Stimulated activated CD8-positive, alpha-beta memory T cell treated with anti-CD3 and anti-CD28 coated beads, Interleukin-4, amount 100 ng/mL, for 4 hours (primary cell): ENCODE measurements around the gene FITM1.

Experiments
- DNase-seq, 2 donors: peaks; one replicate each; pipeline ENCODE4 v3.0.0-alpha.2; 2020; ENCODE audit warnings: low read depth in 2 of 2, low spot score in 1 of 2

FITM1 gene

DNA sequence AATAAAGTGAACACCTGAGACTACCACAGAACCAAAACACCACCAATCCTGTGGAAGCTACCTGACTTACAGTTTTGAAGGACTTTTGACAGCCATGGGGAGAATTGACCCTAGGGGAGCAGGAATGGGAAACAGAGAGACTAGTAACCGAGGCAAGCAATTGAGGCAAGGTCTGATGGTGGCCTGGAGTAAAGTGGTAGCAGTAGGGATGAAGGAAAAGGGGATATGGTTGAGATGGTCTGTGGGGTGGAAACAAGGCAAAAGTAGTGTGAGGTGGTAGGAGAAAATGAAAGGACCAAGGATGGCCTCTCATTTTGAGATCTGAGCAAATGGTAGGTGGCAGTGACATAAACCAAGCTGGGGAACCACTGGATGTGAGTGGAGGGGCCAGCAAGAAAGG lies 26.4 kb downstream of the FITM1 start:
- DNase-seq = no peak

DNA sequence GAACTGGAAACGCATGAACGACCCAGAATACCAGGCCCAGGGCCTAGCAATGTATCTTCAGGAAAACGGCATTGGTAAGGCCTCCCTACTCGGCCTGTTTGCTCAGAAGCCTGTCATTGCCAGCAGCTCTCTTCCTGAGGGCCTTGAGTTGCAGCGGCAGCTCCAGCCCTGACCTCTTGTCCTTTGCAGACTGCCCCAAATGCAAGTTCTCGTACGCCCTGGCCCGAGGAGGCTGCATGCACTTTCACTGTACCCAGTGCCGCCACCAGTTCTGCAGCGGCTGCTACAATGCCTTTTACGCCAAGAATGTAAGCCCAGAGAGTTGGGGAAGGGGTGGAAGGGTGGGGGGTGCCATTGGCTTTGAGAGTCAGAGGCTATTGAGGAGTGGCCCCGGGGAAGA lies 26.9 kb downstream of the FITM1 start:
- no peak for DNase-seq

DNA sequence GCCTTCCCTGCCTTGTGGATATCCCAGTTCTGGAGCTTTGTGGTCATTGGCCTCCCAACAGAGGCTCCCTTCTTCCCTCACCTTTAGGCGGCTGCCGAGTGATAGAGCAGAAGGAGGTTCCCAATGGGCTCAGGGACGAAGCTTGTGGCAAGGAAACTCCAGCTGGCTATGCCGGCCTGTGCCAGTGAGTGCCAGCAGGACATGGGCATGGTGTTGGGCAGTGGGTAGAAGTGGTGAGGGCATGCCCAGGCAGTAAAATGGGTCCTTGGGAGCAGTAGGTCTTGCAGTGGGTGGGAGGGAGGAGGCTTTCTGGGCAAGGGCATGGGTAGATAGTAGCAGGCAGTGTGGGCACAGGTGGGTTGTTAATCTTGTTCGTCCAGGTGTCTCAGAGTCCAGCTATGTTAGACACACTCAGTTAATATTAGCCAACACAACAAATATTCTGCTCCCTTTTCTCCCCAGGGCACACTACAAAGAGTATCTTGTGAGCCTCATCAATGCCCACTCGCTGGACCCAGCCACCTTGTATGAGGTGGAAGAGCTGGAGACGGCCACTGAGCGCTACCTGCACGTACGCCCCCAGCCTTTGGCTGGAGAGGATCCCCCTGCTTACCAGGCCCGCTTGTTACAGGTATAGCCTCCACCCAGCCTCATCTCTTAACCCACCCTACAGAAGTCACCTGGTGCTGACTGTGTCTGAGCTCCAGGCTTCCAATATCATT lies 29.5 kb downstream of the FITM1 start:
- no peak for DNase-seq

DNA sequence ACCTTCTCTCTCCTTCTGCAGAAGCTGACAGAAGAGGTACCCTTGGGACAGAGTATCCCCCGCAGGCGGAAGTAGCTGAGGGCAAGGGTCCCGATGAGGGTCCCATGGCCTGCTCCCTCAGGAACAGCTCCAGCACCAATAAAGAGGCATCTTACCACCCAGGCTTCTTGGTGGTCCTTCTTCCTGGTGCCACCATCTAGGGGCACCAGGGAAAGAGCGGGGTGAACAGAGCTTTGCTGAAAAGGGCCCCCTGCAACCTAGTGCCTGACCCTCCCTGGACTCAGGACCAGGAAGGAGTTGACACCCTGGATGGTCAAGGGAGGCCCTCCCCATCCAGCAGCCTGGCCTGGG lies 30.0 kb downstream of the FITM1 start:
- no peak for DNase-seq

DNA sequence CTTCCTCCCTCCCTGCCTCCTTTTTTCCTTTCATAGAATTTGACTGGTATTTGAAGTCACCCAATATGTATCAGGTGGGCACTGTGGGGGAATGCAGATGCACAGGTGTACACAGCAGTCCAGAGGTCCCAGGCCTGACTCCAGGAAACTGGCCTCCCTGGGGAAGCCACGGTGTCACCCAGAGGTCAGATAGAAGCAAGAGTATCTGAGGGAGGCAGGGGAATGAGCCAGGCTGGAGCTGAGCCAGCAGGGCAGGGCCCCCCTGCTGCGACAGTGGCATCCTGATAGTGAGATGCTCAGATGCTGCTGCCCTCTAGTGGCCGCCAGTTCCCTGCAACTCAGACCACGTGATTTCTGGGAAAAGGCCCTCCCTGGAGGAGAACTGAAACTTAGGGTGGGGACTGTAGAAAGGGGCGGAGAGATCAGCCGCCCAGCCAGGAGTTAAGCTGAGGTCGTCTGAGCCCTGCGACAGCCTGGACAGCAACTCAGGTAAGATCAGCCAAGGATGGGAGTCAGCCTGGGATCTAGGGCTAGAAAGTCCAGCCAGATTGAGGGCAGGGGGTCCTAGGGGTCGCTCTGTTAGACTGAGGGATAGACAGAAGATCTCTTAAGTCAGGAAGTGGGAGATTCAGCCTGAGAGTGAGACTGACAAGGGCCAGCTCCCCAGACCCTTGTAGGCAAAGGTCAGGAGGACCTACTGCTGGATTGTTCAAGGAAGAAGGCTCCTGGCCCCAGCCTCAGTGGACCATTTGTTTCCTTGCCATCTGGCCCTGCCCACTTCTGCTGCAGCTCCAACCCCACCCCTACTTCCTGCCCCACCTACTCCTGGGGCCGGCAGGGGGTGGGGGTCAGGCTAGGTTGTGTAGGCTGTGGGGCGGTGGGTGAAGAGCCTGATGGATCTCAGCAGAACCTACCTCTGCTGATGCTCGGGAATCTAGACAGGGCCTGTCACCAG lies 30.7 kb downstream of the FITM1 start, which contains the start of gene IRF9:
Gene IRF9 (plus strand): TSS at position 416 of the 955 bp plus-strand sequence. CDS start 880 bp downstream, outside the sequence.
- DNase-seq = peak; percentile 89 to 100

DNA sequence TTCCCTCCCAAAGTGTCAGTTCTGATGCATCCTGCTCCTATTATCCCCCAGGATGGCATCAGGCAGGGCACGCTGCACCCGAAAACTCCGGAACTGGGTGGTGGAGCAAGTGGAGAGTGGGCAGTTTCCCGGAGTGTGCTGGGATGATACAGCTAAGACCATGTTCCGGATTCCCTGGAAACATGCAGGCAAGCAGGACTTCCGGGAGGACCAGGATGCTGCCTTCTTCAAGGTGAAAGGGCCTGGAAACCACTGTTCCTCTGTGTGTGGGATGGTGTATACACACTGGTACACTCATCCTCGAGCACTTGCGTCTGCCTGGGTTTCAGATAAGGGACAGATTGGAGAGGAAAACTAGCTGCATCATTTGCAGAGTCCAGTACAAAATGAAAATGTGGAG lies 31.6 kb downstream of the FITM1 start:
- DNase-seq = no peak

DNA sequence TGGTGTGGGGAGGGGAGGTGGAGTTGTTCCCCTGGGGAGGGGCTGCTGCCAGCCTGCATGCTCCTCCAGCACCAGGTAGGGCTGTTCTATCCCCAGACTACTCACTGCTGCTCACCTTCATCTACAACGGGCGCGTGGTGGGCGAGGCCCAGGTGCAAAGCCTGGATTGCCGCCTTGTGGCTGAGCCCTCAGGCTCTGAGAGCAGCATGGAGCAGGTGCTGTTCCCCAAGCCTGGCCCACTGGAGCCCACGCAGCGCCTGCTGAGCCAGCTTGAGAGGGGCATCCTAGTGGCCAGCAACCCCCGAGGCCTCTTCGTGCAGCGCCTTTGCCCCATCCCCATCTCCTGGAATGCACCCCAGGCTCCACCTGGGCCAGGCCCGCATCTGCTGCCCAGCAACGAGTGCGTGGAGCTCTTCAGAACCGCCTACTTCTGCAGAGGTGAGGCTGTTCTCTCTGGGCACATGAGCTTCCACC lies 34.1 kb downstream of the FITM1 start:
- DNase-seq = no peak

DNA sequence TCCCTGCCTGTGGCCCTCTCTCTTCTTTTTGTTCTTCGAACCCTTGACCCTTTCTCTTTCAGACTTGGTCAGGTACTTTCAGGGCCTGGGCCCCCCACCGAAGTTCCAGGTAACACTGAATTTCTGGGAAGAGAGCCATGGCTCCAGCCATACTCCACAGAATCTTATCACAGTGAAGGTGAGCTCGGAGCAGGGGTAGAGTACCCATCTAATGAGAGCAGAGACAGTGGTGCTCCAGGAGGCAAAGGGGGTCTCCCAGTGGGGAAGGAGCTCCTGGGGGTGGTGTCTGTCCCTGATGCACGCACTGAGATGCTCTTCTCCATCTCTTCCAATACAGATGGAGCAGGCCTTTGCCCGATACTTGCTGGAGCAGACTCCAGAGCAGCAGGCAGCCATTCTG lies 35.3 kb downstream of the FITM1 start:
- no peak for DNase-seq

DNA sequence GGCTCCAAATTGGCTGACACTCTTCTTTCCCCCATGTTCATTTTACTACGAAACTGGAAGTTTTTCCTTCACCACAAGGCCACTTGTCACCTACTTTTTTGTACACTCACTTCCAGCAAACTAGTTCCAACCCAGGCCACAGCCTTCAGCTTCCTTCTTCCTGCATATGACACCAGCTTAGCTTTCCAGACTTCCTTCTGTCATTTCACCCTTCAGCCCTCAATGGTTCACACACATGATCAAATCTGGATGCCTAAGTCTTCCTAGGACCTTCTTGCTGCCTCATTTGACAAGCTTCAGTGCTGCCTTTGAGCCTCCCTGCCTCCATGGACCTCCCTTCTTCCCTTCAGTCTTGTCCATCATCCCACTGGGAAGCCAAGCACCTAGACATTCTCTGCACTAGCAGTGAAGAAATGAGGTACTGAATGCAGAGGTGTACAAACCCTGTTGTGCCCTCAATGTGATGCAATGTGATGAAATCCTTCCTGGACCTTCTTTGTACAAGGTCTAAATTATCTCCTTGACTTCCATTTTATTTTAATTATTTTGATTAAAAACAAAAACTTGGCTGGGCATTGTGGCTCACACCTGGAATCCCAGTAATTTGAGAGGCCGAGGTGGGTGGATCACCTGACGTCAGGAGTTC lies 37.1 kb downstream of the FITM1 start:
- DNase-seq = no peak

DNA sequence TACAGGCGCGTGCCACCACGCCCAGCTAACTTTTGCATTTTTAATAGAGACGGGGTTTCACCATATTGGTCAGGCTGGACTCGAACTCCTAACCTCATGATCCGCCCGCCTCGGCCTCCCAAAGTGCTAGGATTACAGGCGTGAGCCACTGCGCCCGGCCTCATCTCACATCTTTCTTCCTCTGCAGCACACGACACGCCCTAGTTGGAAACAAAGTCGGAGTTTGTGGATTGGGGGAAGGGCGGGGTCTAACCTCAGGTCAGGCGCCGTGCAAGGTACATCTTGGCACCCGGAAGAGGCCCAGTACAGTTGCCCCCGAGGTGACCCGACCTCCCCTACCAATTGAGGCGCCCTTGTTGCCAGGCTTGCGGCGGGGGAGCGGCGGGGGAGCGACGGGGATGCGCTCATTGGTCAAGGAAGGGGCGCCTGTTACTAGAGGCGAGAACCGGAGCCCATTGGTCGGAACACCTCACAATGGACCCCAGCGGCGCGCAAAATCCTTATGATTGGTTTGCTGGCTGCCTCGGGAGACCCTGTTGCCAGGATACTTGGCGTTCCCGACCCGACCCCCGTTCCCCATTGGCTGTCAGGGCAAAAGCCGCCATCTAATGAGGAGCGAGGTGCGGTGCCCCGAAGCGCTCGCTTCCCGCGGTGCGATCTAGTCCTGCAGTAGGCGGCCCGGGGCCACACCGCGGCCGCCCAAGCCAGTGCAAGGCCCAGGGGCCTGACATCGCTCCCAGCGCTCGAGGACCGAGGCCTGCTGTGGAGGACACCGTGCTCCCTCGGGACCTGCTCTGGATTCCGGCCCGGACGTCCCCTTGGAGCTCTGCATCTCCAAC lies 41.2 kb downstream of the FITM1 start, which contains the start of gene REC8:
Gene REC8 (plus strand): TSS at position 659 of the 839 bp plus-strand sequence. CDS start 473 bp downstream, outside the sequence.
- peak in 1 of 2 donors; percentile 40 for DNase-seq

DNA sequence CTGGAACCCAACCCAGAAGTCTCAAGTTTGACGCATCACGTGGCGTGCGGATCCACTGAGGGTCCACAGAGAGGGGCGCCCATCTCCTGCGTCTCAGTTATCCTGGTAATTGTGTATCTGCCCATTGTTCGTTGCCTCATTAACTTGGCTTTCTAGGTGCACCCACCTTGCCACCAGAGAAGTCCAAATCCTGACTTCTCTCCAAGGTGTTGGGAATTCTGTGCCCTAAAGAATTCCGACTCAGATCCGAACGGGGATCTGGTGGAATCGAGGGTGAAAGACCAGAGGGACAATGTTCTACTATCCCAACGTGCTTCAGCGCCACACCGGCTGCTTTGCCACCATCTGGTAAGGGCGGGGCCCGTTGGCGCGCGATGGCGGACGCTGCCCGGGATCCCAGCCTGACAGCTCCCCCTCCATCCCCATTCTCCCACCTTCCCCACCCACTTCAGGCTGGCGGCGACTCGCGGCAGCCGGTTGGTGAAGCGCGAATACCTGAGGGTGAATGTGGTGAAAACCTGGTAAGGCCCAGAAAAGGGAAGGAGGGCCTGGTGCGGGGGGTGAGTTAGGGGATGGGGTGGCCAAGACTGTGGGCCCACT lies 41.9 kb downstream of the FITM1 start:
- no peak for DNase-seq

DNA sequence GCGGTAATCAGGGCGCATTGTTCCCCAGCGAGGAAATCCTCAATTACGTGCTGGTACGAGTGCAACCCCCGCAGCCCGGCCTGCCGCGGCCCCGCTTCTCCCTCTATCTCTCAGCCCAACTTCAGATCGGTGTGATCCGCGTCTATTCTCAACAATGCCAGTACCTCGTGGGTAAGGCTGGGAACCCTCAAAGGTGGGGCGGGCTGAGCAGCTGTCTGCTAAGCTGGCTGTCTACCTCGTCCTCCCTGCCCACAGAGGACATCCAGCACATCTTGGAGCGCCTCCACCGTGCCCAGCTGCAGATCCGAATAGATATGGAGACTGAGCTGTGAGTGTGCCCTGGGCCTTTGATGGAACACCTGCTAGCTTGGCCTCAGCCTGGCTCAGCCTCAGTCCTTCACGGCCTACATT lies 42.4 kb downstream of the FITM1 start:
- no peak for DNase-seq

DNA sequence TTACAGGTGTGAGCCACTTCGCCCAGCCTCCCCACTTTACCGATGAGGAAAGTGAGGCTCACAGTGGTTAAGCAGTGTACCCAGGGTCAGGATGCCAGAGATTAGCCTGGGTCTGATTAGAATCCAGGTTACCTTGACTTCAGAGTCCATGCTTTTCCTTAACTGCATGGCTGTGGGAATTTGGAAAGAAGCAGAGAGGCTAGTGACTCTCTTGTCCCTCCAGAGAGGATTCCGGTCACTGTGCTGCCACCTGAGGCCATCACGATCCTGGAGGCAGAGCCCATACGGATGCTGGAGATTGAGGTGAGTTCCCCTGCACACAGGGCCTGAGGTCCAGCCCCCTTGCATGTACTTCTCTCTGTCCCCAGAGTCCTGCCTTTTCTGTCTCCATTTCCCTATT lies 46.1 kb downstream of the FITM1 start:
- DNase-seq = no peak

DNA sequence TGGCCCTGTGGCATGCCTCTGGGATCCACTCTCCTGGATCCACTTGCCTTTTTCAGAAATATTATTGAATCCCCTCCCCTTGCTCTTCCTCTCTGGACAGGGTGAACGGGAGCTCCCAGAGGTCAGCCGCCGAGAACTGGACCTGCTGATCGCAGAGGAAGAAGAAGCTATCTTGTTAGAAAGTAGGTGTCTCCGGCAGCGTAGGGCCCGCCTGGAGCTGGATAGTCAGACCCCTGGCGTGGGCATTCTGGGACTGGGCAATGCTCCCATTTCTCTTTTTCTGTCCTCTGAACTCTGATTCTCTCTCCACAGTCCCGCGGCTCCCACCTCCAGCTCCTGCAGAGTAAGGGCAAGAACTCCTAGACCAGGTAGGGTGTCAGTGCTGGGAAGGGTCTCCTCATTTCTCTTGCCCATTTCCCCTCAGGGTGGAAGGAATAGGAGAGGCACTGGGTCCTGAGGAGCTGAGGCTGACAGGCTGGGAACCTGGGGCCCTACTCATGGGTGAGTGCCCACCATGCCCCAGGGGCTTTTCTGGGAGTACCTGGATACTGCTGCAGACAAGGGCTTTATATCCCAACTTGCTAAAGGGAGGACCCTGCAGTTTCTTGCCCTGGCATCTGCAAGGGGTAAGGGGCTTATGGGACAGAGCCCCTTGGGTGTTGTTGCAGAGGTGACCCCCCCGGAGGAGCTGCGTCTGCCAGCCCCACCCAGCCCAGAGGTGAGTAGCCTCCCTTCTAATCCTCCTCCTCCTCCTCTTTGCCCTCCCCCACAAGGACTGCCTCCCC lies 46.8 kb downstream of the FITM1 start:
- DNase-seq = no peak

DNA sequence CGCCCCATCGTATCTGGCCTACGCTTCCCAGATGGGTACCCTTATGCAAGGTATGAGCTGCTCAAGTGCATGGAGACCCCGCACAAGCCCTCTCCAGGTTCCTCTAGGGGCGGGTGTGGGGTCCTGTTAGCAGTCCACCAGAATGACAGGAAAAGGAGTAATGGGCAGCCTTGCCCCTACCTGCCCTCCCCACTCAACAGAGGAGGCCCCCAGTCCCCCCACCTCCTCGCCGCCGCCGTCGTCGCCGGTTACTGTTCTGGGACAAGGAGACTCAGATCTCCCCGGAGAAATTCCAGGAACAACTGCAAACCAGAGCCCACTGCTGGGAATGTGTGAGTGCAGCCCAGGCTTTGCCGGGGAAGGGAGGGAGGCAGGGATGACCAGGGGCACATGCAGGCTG lies 47.4 kb downstream of the FITM1 start:
- DNase-seq = no peak

DNA sequence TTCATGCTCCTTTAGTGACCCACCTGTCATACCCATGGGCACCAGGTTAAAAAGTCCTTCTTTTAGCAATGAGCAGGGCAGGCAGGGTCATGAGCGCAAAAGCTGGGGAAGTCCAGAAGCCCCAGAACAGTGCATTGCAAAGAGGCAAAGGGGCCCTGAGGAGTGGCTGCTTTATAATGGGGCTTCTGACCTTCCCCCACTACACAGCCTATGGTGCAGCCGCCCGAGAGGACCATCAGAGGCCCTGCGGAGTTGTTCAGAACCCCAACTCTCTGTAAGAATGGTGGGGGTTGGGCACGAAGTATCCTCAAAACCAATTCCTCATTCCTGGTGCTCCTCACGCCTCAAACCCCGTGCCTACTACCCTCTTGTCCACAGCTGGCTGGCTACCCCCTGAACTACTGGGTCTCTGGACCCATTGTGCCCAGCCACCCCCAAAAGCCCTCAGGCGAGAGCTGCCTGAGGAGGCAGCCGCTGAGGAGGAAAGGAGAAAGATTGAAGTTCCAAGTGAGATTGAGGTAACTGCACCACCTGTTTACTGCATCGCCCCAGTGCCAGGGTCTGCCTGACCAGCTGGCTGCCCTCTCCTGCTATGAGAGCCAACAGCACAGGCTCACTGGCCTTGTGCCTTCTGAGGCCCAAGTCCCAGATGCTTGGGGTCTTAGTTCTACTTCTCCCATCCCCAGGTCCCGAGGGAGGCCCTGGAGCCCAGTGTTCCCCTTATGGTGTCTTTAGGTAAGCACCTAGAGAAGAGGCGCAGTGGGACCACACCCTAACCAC lies 48.1 kb downstream of the FITM1 start:
- no peak for DNase-seq

DNA sequence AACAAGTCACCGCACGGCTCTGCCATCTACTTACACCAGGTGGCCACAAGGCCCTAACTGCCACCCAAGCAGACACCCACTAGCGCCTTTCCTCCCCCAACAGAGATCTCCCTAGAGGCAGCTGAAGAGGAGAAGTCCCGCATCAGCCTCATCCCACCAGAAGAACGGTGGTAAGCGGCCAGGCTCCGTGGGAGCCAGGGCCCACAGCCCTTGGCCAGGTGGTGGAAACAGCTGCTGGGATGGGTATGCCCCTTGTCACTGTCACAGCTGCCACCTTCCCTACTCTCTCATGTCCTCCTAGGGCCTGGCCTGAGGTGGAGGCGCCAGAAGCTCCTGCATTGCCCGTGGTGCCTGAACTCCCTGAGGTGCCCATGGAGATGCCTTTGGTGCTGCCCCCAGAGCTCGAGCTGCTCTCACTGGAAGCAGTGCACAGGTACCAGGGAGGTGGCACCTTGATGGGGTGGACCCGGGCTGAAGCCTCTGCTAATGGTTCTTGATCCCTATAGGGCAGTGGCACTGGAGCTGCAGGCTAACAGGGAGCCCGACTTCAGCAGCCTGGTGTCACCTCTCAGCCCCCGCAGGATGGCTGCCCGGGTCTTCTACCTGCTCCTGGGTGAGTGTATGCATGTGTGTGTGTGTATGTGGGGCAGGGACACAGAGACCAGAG lies 49.0 kb downstream of the FITM1 start:
- DNase-seq = no peak
